Neuronal stem cell (in vitro differentiated cells): ENCODE measurements around the gene SLC9A7.

Source experiments
- DNase-seq: peaks from one replicate; pipeline ENCODE4 v3.0.0-alpha.2; 2013; ENCODE audit warnings: low spot score
- H2AFZ ChIP-seq: one replicate; pipeline ENCODE4 v1.6.1; 2013; ENCODE audit warnings: mild to moderate bottlenecking, low read length, inconsistent platforms
- H2AK5ac ChIP-seq: 2 replicates; pipeline ENCODE4 v1.6.1; 2013; ENCODE audit warnings: low read depth, mild to moderate bottlenecking, inconsistent platforms, low read length, moderate library complexity, mixed read lengths
- H2BK120ac ChIP-seq: 2 replicates; pipeline ENCODE4 v1.6.1; 2013; ENCODE audit warnings: low read depth, mild to moderate bottlenecking, inconsistent platforms, low read length, moderate library complexity, mixed read lengths
- H2BK12ac ChIP-seq: one replicate; pipeline ENCODE4 v1.6.1; 2013; ENCODE audit warnings: low read length, inconsistent platforms
- H2BK15ac ChIP-seq: 2 replicates; pipeline ENCODE4 v1.6.1; 2013; ENCODE audit warnings: mild to moderate bottlenecking, low read length, inconsistent platforms, mixed read lengths
- H2BK5ac ChIP-seq: one replicate; pipeline ENCODE4 v1.6.1; 2013; ENCODE audit warnings: inconsistent platforms, mild to moderate bottlenecking, low read length, moderate library complexity
- H3K14ac ChIP-seq: one replicate; pipeline ENCODE4 v1.6.1; 2013; ENCODE audit warnings: low read length, inconsistent platforms
- H3K18ac ChIP-seq: 2 replicates; pipeline ENCODE4 v1.6.1; 2013; ENCODE audit warnings: low read length, inconsistent platforms
- H3K23ac ChIP-seq: 2 replicates; pipeline ENCODE4 v1.6.1; 2013; ENCODE audit warnings: low read depth, mild to moderate bottlenecking, mixed read lengths, low read length, inconsistent platforms; ENCODE audit not compliant: poor library complexity
- H3K27ac ChIP-seq: replicated peaks from 3 replicates; pipeline ENCODE4 v1.5.1; 2013; ENCODE audit warnings: low read length, inconsistent platforms
- H3K27me3 ChIP-seq, 3 experiments: 2 replicates each; pipeline ENCODE4 v1.6.1; 2013; ENCODE audit warnings: low read length in 3 of 3, mild to moderate bottlenecking in 2 of 3, inconsistent platforms in 1 of 3, low read depth in 1 of 3, mixed read lengths in 1 of 3, moderate library complexity in 1 of 3; ENCODE audit not compliant: control insufficient read depth in 3 of 3, insufficient read depth in 3 of 3
- H3K36me3 ChIP-seq, 2 donors: replicated peaks in 1 of 2; 2 replicates each; pipeline ENCODE4 v1.6.1; 2013; ENCODE audit warnings: low read length in 2 of 2; ENCODE audit not compliant: control insufficient read depth in 2 of 2, insufficient read depth in 2 of 2
- H3K4ac ChIP-seq: 2 replicates; pipeline ENCODE4 v1.6.1; 2013; ENCODE audit warnings: inconsistent platforms, mild to moderate bottlenecking, low read length, moderate library complexity
- H3K4me1 ChIP-seq, 2 donors: 1 replicate in 1 of 2; 2 replicates in 1 of 2; pipeline ENCODE4 v1.6.1; 2013; ENCODE audit warnings: low read length in 2 of 2, low read depth in 1 of 2; ENCODE audit not compliant: control insufficient read depth in 2 of 2, insufficient read depth in 1 of 2
- H3K4me2 ChIP-seq: one replicate; pipeline ENCODE4 v1.6.1; 2013; ENCODE audit warnings: mild to moderate bottlenecking, low read length, inconsistent platforms; ENCODE audit not compliant: insufficient read depth, poor library complexity, severe bottlenecking
- H3K4me3 ChIP-seq, 2 donors: 2 replicates each; pipeline ENCODE4 v1.5.1; 2013; ENCODE audit warnings: low read length in 2 of 2, mild to moderate bottlenecking in 2 of 2, inconsistent platforms in 1 of 2, moderate library complexity in 1 of 2
- H3K79me1 ChIP-seq: one replicate; pipeline ENCODE4 v1.6.1; 2013; ENCODE audit warnings: low read depth, mild to moderate bottlenecking, inconsistent platforms, low read length, moderate library complexity
- H3K9ac ChIP-seq: one replicate; pipeline ENCODE4 v1.6.1; 2013; ENCODE audit warnings: mild to moderate bottlenecking, low read depth, low read length, inconsistent platforms; ENCODE audit not compliant: poor library complexity
- H3K9me3 ChIP-seq, 2 donors: replicated peaks in 1 of 2; 2 replicates each; pipeline versions ENCODE3 to v1.6.1; 2013; ENCODE audit warnings: low read length in 2 of 2, mild to moderate bottlenecking in 2 of 2, inconsistent platforms in 1 of 2, low read depth in 1 of 2, mixed read lengths in 1 of 2, moderate library complexity in 1 of 2; ENCODE audit not compliant: control insufficient read depth in 2 of 2, insufficient read depth in 1 of 2
- H4K8ac ChIP-seq: one replicate; pipeline ENCODE4 v1.6.1; 2013; ENCODE audit warnings: low read depth, mild to moderate bottlenecking, inconsistent platforms, low read length, moderate library complexity
- H4K91ac ChIP-seq: one replicate; pipeline ENCODE4 v1.6.1; 2013; ENCODE audit warnings: low read length, low read depth, mild to moderate bottlenecking, inconsistent platforms; ENCODE audit not compliant: poor library complexity
- WGBS, 2 donors: extraction: QIAGEN DNeasy Blood & Tissue Kit; methylation state at CpG; one replicate each; pipeline ENCODE4 v1.1.7; 2013; ENCODE audit warnings: missing lambda C conversion rate in 2 of 2, mixed read lengths in 1 of 2; ENCODE audit not compliant: insufficient read length in 2 of 2, insufficient replicate concordance in 1 of 2; ENCODE audit errors: extremely low coverage in 2 of 2; 5-methylcytosine and 5-hydroxymethylcytosine counted together

The SLC9A7 gene

GRCh38 chrX:46635186-46635585 lies 123.7 kb downstream of the SLC9A7 start:
- no peak overlapping the region for H4K8ac ChIP-seq
- no peaks in the 10 kb centered on the region for H3K4me1 ChIP-seq
- H3K27me3 ChIP-seq: no peaks in the 10 kb centered on the region
- H2BK5ac ChIP-seq: no peak overlapping the region
- WGBS, 2 donors: no CpG with 5 or more reads among the region's 2 CpGs
- peaks cover 4% of the 10 kb centered on the region for H3K79me1 ChIP-seq
- H2BK12ac ChIP-seq: no peak overlapping the region
- no peaks in the 10 kb centered on the region for H3K9me3 ChIP-seq
- H2AFZ ChIP-seq: no peak overlapping the region
- no peak overlapping the region for H2BK120ac ChIP-seq
- no peak overlapping the region for H3K14ac ChIP-seq
- H2BK15ac ChIP-seq: no peak overlapping the region
- H3K9ac ChIP-seq: no peak overlapping the region
- DNase-seq: no peak
- no peaks in the 10 kb centered on the region for H3K36me3 ChIP-seq
- H3K4ac ChIP-seq: no peak overlapping the region
- no peak overlapping the region for H2AK5ac ChIP-seq
- no peak overlapping the region for H3K23ac ChIP-seq
- H3K18ac ChIP-seq: no peak overlapping the region
- no peak overlapping the region for H3K4me2 ChIP-seq
- no peak overlapping the region for H3K27ac ChIP-seq
- H3K4me3 ChIP-seq: no peak overlapping the region
- no peak overlapping the region for H4K91ac ChIP-seq

- Histone ChIP-seq H3K27me3 (no peaks in the 10 kb centered on the region), H3K4ac (no peak overlapping the region), H3K27ac (no peak overlapping the region), H2BK120ac (no peak overlapping the region), H3K14ac (no peak overlapping the region), H3K4me3 (no peak overlapping the region), H4K91ac (no peak overlapping the region), H4K8ac (no peak overlapping the region), H3K9ac (no peak overlapping the region), H2BK15ac (no peak overlapping the region), H3K9me3 (no peaks in the 10 kb centered on the region), H2AFZ (no peak overlapping the region), H3K23ac (no peak overlapping the region), H3K79me1 (peaks cover 4% of the 10 kb centered on the region), H3K36me3 (no peaks in the 10 kb centered on the region), H2AK5ac (no peak overlapping the region), H3K18ac (no peak overlapping the region), H2BK12ac (no peak overlapping the region), H3K4me1 (no peaks in the 10 kb centered on the region), H3K4me2 (no peak overlapping the region), H2BK5ac (no peak overlapping the region)
- no peak for DNase-seq
- WGBS, 2 donors: no CpG with 5 or more reads among the region's 3 CpGs
Measured at GRCh38 chrX:46634577-46634976, 124.3 kb downstream of the SLC9A7 start.

- Histone ChIP-seq H3K4ac (no peak overlapping the region), H2BK120ac (no peak overlapping the region), H2BK5ac (no peak overlapping the region), H2AK5ac (no peak overlapping the region), H3K27ac (no peak overlapping the region), H4K91ac (no peak overlapping the region), H3K9me3 (no peaks in the 10 kb centered on the region), H3K27me3 (no peaks in the 10 kb centered on the region), H3K4me2 (no peak overlapping the region), H3K18ac (no peak overlapping the region), H3K36me3 (no peaks in the 10 kb centered on the region), H3K9ac (no peak overlapping the region), H3K79me1 (no peaks in the 10 kb centered on the region), H2AFZ (no peak overlapping the region), H3K23ac (no peak overlapping the region), H3K4me1 (no peaks in the 10 kb centered on the region), H3K14ac (no peak overlapping the region), H3K4me3 (no peak overlapping the region), H2BK15ac (no peak overlapping the region), H2BK12ac (no peak overlapping the region), H4K8ac (no peak overlapping the region)
- no CpG with 5 or more reads among the region's 1 CpG for WGBS, 2 donors
- no peak for DNase-seq
Measured at GRCh38 chrX:46630141-46630540, 128.8 kb downstream of the SLC9A7 start.

GRCh38 chrX:46628460-46629371 lies 130.2 kb downstream of the SLC9A7 start:
- no peaks in the 10 kb centered on the region for H3K36me3 ChIP-seq
- no peak overlapping the region for H4K8ac ChIP-seq
- no peak overlapping the region for H2BK120ac ChIP-seq
- no peak overlapping the region for H2BK15ac ChIP-seq
- H3K4me1 ChIP-seq: no peaks in the 10 kb centered on the region
- whole genome bisulfite sequencing, 2 donors: no CpG with 5 or more reads among the region's 6 CpGs
- no peak overlapping the region for H2AK5ac ChIP-seq
- no peak overlapping the region for H3K4me2 ChIP-seq
- no peak overlapping the region for H3K23ac ChIP-seq
- no peak for DNase-seq
- H3K27ac ChIP-seq: no peak overlapping the region
- H3K4ac ChIP-seq: no peak overlapping the region
- no peaks in the 10 kb centered on the region for H3K79me1 ChIP-seq
- no peak overlapping the region for H3K4me3 ChIP-seq
- H3K14ac ChIP-seq: no peak overlapping the region
- H4K91ac ChIP-seq: no peak overlapping the region
- no peak overlapping the region for H2AFZ ChIP-seq
- no peaks in the 10 kb centered on the region for H3K9me3 ChIP-seq
- H2BK5ac ChIP-seq: no peak overlapping the region
- H3K9ac ChIP-seq: no peak overlapping the region
- H3K27me3 ChIP-seq: no peaks in the 10 kb centered on the region
- no peak overlapping the region for H3K18ac ChIP-seq
- H2BK12ac ChIP-seq: no peak overlapping the region
